ENCODE data around the gene PDZD2.

- TF ChIP-seq SIN3A (IDR thresholded peaks at IDR 0.05; ENCODE audit: low read depth) (no peak), POLR2AphosphoS5 (IDR thresholded peaks at IDR 0.05; ENCODE audit: low read depth, low read length) (no peak), SRF (IDR thresholded peaks at IDR 0.05; ENCODE audit: low read depth) (no peak), CTCF (IDR thresholded peaks at IDR 0.05 in 2 of 3, conservative IDR thresholded peaks at IDR 0.05 in 1 of 3; ENCODE audit: borderline replicate concordance in 1 of 3, insufficient read depth in 1 of 3, low read depth in 2 of 3, low read length in 2 of 3) (no peak), EZH2 (IDR thresholded peaks at IDR 0.05) (no peak), CEBPB (IDR thresholded peaks at IDR 0.05; ENCODE audit: low read depth) (no peak), EZH2phosphoT487 (IDR thresholded peaks at IDR 0.05; ENCODE audit: borderline replicate concordance) (no peak)
These were observed 279.8 kb downstream of the PDZD2 start for GRCh38 chr5:31918739-31919138.
